Trophoblast cell (in vitro differentiated cells and primary cell): ENCODE results near the gene AOC2.
"Not testable (repeated sequence)": the region's sequence is repeated elsewhere in the genome, so short reads cannot be mapped to it uniquely, and the experiment has no call there.

ENCODE experiments used
- DNase-seq, 2 donors: peaks; one replicate each; pipeline ENCODE4 v3.0.0-alpha.2; 2016
- H2AFZ ChIP-seq: 2 replicates; pipeline ENCODE4 v1.6.1; 2013; ENCODE audit warnings: low read length, moderate library complexity, mild to moderate bottlenecking; ENCODE audit not compliant: insufficient read depth, poor library complexity
- H2AK5ac ChIP-seq: 2 replicates; pipeline ENCODE4 v1.6.1; 2013; ENCODE audit warnings: mild to moderate bottlenecking, low read length
- H2BK120ac ChIP-seq: 2 replicates; pipeline ENCODE4 v1.6.1; 2013; ENCODE audit warnings: low read length, mild to moderate bottlenecking, moderate library complexity; ENCODE audit not compliant: insufficient read depth, poor library complexity
- H2BK12ac ChIP-seq: 2 replicates; pipeline ENCODE4 v1.6.1; 2013; ENCODE audit warnings: mild to moderate bottlenecking, low read length, moderate library complexity
- H2BK5ac ChIP-seq: 2 replicates; pipeline ENCODE4 v1.6.1; 2013; ENCODE audit warnings: low read length, low read depth, moderate library complexity, mild to moderate bottlenecking; ENCODE audit not compliant: poor library complexity
- H3K14ac ChIP-seq: 2 replicates; pipeline ENCODE4 v1.6.1; 2013; ENCODE audit warnings: mild to moderate bottlenecking, low read length
- H3K18ac ChIP-seq: 2 replicates; pipeline ENCODE4 v1.6.1; 2013; ENCODE audit warnings: mild to moderate bottlenecking, low read length
- H3K23ac ChIP-seq: 2 replicates; pipeline ENCODE4 v1.6.1; 2013; ENCODE audit warnings: low read length
- H3K27ac ChIP-seq: 2 replicates; pipeline ENCODE4 v1.5.1; 2013; ENCODE audit warnings: low read depth, mild to moderate bottlenecking, inconsistent platforms, low read length, moderate library complexity
- H3K27me3 ChIP-seq: 2 replicates; pipeline ENCODE4 v1.6.1; 2013; ENCODE audit warnings: inconsistent platforms, mild to moderate bottlenecking, low read length, moderate library complexity; ENCODE audit not compliant: insufficient read depth
- H3K36me3 ChIP-seq, 2 experiments: 1 replicate in 1 of 2; 2 replicates in 1 of 2; pipeline ENCODE4 v1.6.1; 2013; ENCODE audit warnings: low read length in 2 of 2, mild to moderate bottlenecking in 2 of 2, moderate library complexity in 1 of 2; ENCODE audit not compliant: insufficient read depth in 2 of 2, control insufficient read depth in 1 of 2
- H3K4ac ChIP-seq: 2 replicates; pipeline ENCODE4 v1.6.1; 2013; ENCODE audit warnings: low read depth, mild to moderate bottlenecking, low read length, moderate library complexity
- H3K4me1 ChIP-seq, 2 experiments: 1 replicate in 1 of 2; 2 replicates in 1 of 2; pipeline ENCODE4 v1.6.1; 2013; ENCODE audit warnings: low read length in 2 of 2, mild to moderate bottlenecking in 2 of 2, moderate library complexity in 1 of 2; ENCODE audit not compliant: insufficient read depth in 2 of 2, control insufficient read depth in 1 of 2
- H3K4me2 ChIP-seq: 2 replicates; pipeline ENCODE4 v1.6.1; 2013; ENCODE audit warnings: inconsistent platforms, mild to moderate bottlenecking, low read length, moderate library complexity
- H3K4me3 ChIP-seq: 2 replicates; pipeline ENCODE4 v1.5.1; 2013; ENCODE audit warnings: mild to moderate bottlenecking, low read depth, low read length, inconsistent platforms
- H3K79me1 ChIP-seq: one replicate; pipeline ENCODE4 v1.6.1; 2013; ENCODE audit warnings: low read length
- H3K79me2 ChIP-seq: 2 replicates; pipeline ENCODE4 v1.6.1; 2013; ENCODE audit warnings: low read length, mild to moderate bottlenecking; ENCODE audit not compliant: control insufficient read depth, insufficient read depth, poor library complexity
- H3K9ac ChIP-seq: 2 replicates; pipeline ENCODE4 v1.6.1; 2013; ENCODE audit warnings: mild to moderate bottlenecking, low read length
- H3K9me3 ChIP-seq: 2 replicates; pipeline ENCODE4 v1.6.1; 2013; ENCODE audit warnings: low read depth, mild to moderate bottlenecking, control low read depth, inconsistent platforms, low read length; ENCODE audit not compliant: insufficient read depth
- H4K12ac ChIP-seq: 2 replicates; pipeline ENCODE4 v1.6.1; 2013; ENCODE audit warnings: low read depth, mild to moderate bottlenecking, low read length, moderate library complexity
- H4K8ac ChIP-seq: 2 replicates; pipeline ENCODE4 v1.6.1; 2013; ENCODE audit warnings: low read depth, mild to moderate bottlenecking, low read length, moderate library complexity
- H4K91ac ChIP-seq: one replicate; pipeline ENCODE4 v1.6.1; 2013; ENCODE audit warnings: low read depth, mild to moderate bottlenecking, low read length, moderate library complexity
- WGBS: extraction: QIAGEN DNeasy Blood & Tissue Kit; methylation state at CpG from one replicate; pipeline ENCODE4 v1.1.7; 2013; ENCODE audit warnings: missing lambda C conversion rate; ENCODE audit not compliant: insufficient read length, insufficient coverage; ENCODE audit errors: extremely low coverage; 5-methylcytosine and 5-hydroxymethylcytosine counted together

The AOC2 gene

DNA sequence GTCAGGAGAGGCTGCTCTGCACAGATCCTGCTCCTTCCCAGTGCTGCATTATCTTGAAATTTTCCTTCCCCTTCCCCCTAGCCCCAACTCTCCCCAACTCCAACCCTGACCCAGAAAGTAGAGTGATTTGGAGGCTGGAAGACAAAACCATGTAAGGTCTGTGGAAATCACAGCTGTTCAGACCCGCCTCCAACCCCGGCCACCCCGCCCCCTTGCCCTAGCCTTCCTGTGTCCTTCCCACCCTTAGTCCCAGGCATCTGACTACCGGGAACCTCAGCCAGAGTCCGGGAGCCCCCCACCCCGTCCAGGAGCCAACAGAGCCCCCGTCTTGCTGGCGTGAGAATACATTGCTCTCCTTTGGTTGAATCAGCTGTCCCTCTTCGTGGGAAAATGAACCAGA, 6.6 kb downstream of the AOC2 start, which contains the start of gene AOC3:
AOC3 (plus strand) TSS at position 246 of the 400 bp plus-strand sequence; CDS start at position 391, 145 bp downstream.
- H3K4ac ChIP-seq, result no peak within 1 kb of the TSS
- WGBS, result no CpG with 5 or more reads among the region's 9 CpGs

DNA sequence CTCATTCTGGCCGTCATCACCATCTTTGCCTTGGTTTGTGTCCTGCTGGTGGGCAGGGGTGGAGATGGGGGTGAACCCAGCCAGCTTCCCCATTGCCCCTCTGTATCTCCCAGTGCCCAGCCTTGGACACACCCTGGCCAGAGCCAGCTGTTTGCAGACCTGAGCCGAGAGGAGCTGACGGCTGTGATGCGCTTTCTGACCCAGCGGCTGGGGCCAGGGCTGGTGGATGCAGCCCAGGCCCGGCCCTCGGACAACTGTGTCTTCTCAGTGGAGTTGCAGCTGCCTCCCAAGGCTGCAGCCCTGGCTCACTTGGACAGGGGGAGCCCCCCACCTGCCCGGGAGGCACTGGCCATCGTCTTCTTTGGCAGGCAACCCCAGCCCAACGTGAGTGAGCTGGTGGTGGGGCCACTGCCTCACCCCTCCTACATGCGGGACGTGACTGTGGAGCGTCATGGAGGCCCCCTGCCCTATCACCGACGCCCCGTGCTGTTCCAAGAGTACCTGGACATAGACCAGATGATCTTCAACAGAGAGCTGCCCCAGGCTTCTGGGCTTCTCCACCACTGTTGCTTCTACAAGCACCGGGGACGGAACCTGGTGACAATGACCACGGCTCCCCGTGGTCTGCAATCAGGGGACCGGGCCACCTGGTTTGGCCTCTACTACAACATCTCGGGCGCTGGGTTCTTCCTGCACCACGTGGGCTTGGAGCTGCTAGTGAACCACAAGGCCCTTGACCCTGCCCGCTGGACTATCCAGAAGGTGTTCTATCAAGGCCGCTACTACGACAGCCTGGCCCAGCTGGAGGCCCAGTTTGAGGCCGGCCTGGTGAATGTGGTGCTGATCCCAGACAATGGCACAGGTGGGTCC, 7.2 kb downstream of the AOC2 start:
- H2AFZ ChIP-seq, H3K4ac ChIP-seq, H3K27me3 ChIP-seq, H2AK5ac ChIP-seq, H3K4me2 ChIP-seq, H4K8ac ChIP-seq, H3K4me3 ChIP-seq, H3K36me3 ChIP-seq, DNase-seq, H2BK120ac ChIP-seq, H3K79me1 ChIP-seq, H3K79me2 ChIP-seq, H2BK5ac ChIP-seq, H2BK12ac ChIP-seq, H3K27ac ChIP-seq, H4K91ac ChIP-seq, H3K4me1 ChIP-seq, H3K23ac ChIP-seq, H4K12ac ChIP-seq, H3K18ac ChIP-seq, H3K14ac ChIP-seq, H3K9ac ChIP-seq, H3K9me3 ChIP-seq: not testable (repeated sequence)
- no CpG with 5 or more reads among the region's 28 CpGs for WGBS

More for the DNA sequence above, 6.6 kb downstream of the AOC2 start, which contains the start of gene AOC3:
- H3K36me3 ChIP-seq, result peaks cover 0 to 2% of the 10 kb centered on the region in 2 experiments
- no peak within 1 kb of the TSS for H2AK5ac ChIP-seq
- no peaks in the 10 kb centered on the region for H3K4me1 ChIP-seq
- H3K9me3 ChIP-seq, result no peaks in the 10 kb centered on the region
- H2BK12ac ChIP-seq, result no peak within 1 kb of the TSS
- no peak within 1 kb of the TSS for H2BK5ac ChIP-seq
- H2AFZ ChIP-seq, result no peak within 1 kb of the TSS
- no peaks in the 10 kb centered on the region for H3K79me1 ChIP-seq
- no peak within 1 kb of the TSS for H4K91ac ChIP-seq
- H2BK120ac ChIP-seq, result no peak within 1 kb of the TSS
- no peak within 1 kb of the TSS for H3K18ac ChIP-seq
- DNase-seq, result no peak
- no peak within 1 kb of the TSS for H3K14ac ChIP-seq
- no peak within 1 kb of the TSS for H3K4me3 ChIP-seq
- H3K27ac ChIP-seq, result no peak within 1 kb of the TSS
- no peaks in the 10 kb centered on the region for H3K79me2 ChIP-seq
- no peak within 1 kb of the TSS for H3K9ac ChIP-seq
- no peak within 1 kb of the TSS for H3K4me2 ChIP-seq
- no peak within 1 kb of the TSS for H3K23ac ChIP-seq
- H3K27me3 ChIP-seq, result no peaks in the 10 kb centered on the region
- no peak within 1 kb of the TSS for H4K12ac ChIP-seq
- no peak within 1 kb of the TSS for H4K8ac ChIP-seq

DNA sequence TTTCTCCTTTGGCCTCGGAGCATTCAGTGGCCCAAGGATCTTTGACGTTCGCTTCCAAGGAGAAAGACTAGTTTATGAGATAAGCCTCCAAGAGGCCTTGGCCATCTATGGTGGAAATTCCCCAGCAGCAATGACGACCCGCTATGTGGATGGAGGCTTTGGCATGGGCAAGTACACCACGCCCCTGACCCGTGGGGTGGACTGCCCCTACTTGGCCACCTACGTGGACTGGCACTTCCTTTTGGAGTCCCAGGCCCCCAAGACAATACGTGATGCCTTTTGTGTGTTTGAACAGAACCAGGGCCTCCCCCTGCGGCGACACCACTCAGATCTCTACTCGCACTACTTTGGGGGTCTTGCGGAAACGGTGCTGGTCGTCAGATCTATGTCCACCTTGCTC, 8.0 kb downstream of the AOC2 start:
- H3K4me3 ChIP-seq, result no peak overlapping the region
- no peak overlapping the region for H2BK5ac ChIP-seq
- H3K27me3 ChIP-seq, result no peaks in the 10 kb centered on the region
- no peak overlapping the region for H2BK120ac ChIP-seq
- H3K27ac ChIP-seq, result no peak overlapping the region
- no peak overlapping the region for H4K8ac ChIP-seq
- H3K9ac ChIP-seq, result no peak overlapping the region
- H3K36me3 ChIP-seq, result no peaks in the 10 kb centered on the region
- H3K23ac ChIP-seq, result no peak overlapping the region
- no CpG with 5 or more reads among the region's 15 CpGs for WGBS
- H2BK12ac ChIP-seq, result no peak overlapping the region
- H3K4ac ChIP-seq, result no peak overlapping the region
- DNase-seq, result no peak
- no peak overlapping the region for H4K12ac ChIP-seq
- no peaks in the 10 kb centered on the region for H3K79me2 ChIP-seq
- H3K14ac ChIP-seq, result no peak overlapping the region
- no peak overlapping the region for H3K18ac ChIP-seq
- H3K4me2 ChIP-seq, result no peak overlapping the region
- no peaks in the 10 kb centered on the region for H3K79me1 ChIP-seq
- H2AK5ac ChIP-seq, result no peak overlapping the region
- no peak overlapping the region for H2AFZ ChIP-seq
- H3K9me3 ChIP-seq, result no peaks in the 10 kb centered on the region
- no peaks in the 10 kb centered on the region for H3K4me1 ChIP-seq
- H4K91ac ChIP-seq, result no peak overlapping the region

GRCh38 chr17:42853004-42853403, 8.6 kb downstream of the AOC2 start:
- no peak overlapping the region for H2BK120ac ChIP-seq
- H3K9ac ChIP-seq, result no peak overlapping the region
- H4K12ac ChIP-seq, result no peak overlapping the region
- H3K36me3 ChIP-seq, result no peaks in the 10 kb centered on the region
- no peak overlapping the region for H2AK5ac ChIP-seq
- H4K8ac ChIP-seq, result no peak overlapping the region
- H3K79me2 ChIP-seq, result no peaks in the 10 kb centered on the region
- no peak overlapping the region for H3K4me2 ChIP-seq
- H3K4me3 ChIP-seq, result no peak overlapping the region
- no peak overlapping the region for H2BK12ac ChIP-seq
- H3K79me1 ChIP-seq, result no peaks in the 10 kb centered on the region
- no CpG with 5 or more reads among the region's 4 CpGs for WGBS
- H3K4me1 ChIP-seq, result no peaks in the 10 kb centered on the region
- no peak overlapping the region for H4K91ac ChIP-seq
- H3K27me3 ChIP-seq, result no peaks in the 10 kb centered on the region
- no peak overlapping the region for H2AFZ ChIP-seq
- no peak overlapping the region for H3K4ac ChIP-seq
- H3K9me3 ChIP-seq, result no peaks in the 10 kb centered on the region
- H3K18ac ChIP-seq, result no peak overlapping the region
- no peak overlapping the region for H3K27ac ChIP-seq
- H3K14ac ChIP-seq, result no peak overlapping the region
- no peak for DNase-seq
- H2BK5ac ChIP-seq, result no peak overlapping the region
- no peak overlapping the region for H3K23ac ChIP-seq
